OCI-LY3 (cell line): Measurements from ENCODE around the gene NAA10.

Experiments used
- EZH2phosphoT487 ChIP-seq: fragments of 200-600 bp; shearing (Covaris generic); IDR thresholded peaks from 2 replicates; pipeline ENCODE4 v1.6.1; 2018; ENCODE audit warnings: antibody characterized with exemption, mixed run types, low read depth
- TF ChIP-seq, protein P1 (sequence below): fragments of 200-600, 300-600 bp; sonication (generic); IDR thresholded peaks from 2 replicates; pipeline ENCODE4 v1.5.1; 2014; ENCODE audit warnings: antibody characterized with exemption, low read length, low read depth

DNA sequence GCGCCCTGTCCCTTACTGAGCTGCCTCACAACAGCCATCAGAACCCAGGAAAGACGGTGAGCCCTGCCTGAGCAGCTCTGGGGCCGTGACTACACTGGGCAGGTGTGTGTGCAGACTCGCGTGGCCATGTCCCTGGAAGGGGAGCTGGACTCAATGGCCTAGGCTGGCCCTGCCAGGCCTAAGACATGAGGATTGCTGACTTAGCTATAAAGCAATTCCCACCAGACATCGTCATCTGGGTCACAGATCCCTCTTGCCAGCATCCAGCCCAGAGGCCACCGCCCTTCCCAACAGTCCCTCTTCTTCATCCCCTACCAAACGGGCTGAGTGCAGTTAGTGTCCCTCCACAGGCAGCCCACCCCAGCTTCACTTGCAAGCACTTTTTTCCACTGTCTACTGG is 3.7 kb downstream of the NAA10 start:
- TF ChIP-seq, protein P1, sequence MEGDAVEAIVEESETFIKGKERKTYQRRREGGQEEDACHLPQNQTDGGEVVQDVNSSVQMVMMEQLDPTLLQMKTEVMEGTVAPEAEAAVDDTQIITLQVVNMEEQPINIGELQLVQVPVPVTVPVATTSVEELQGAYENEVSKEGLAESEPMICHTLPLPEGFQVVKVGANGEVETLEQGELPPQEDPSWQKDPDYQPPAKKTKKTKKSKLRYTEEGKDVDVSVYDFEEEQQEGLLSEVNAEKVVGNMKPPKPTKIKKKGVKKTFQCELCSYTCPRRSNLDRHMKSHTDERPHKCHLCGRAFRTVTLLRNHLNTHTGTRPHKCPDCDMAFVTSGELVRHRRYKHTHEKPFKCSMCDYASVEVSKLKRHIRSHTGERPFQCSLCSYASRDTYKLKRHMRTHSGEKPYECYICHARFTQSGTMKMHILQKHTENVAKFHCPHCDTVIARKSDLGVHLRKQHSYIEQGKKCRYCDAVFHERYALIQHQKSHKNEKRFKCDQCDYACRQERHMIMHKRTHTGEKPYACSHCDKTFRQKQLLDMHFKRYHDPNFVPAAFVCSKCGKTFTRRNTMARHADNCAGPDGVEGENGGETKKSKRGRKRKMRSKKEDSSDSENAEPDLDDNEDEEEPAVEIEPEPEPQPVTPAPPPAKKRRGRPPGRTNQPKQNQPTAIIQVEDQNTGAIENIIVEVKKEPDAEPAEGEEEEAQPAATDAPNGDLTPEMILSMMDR = no peak
- no peak for TF ChIP-seq EZH2phosphoT487
